ENCODE results near the gene PCCA.

- TF ChIP-seq POLR2A (IDR thresholded peaks at IDR 0.05) (no peak), EP300 (IDR thresholded peaks at IDR 0.05) (no peak)
- TF ChIP-seq, protein P1, sequence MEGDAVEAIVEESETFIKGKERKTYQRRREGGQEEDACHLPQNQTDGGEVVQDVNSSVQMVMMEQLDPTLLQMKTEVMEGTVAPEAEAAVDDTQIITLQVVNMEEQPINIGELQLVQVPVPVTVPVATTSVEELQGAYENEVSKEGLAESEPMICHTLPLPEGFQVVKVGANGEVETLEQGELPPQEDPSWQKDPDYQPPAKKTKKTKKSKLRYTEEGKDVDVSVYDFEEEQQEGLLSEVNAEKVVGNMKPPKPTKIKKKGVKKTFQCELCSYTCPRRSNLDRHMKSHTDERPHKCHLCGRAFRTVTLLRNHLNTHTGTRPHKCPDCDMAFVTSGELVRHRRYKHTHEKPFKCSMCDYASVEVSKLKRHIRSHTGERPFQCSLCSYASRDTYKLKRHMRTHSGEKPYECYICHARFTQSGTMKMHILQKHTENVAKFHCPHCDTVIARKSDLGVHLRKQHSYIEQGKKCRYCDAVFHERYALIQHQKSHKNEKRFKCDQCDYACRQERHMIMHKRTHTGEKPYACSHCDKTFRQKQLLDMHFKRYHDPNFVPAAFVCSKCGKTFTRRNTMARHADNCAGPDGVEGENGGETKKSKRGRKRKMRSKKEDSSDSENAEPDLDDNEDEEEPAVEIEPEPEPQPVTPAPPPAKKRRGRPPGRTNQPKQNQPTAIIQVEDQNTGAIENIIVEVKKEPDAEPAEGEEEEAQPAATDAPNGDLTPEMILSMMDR (IDR thresholded peaks at IDR 0.05): no peak
Measured at GRCh38 chr13:100045355-100045754, 43.5 kb upstream of the PCCA start.
